NCI-H2227 treated with DMSO at 0.1 percent for 48 hours (cell line): ENCODE results near the gene GYPE.
"Not testable (repeated sequence)": the region's sequence is repeated elsewhere in the genome, so short reads cannot be mapped to it uniquely, and the experiment has no call there.

Experiments
- DNase-seq: peaks from one replicate; lab custom pipeline; 2025; lab: John Stamatoyannopoulos, UW

Gene GYPE

GRCh38 chr4:143905440-143905839 is at the start of gene GYPE:
Gene GYPE (minus strand): TSS chr4:143905559. CDS start chr4:143905507, 52 bp downstream.
- not testable (repeated sequence) for DNase-seq

GRCh38 chr4:143951458-143951972 is 46.2 kb upstream of the GYPE start:
- DNase-seq = not testable (repeated sequence)

GRCh38 chr4:143950967-143951366 is 45.6 kb upstream of the GYPE start:
- not testable (repeated sequence) for DNase-seq

GRCh38 chr4:143950185-143950584 is 44.8 kb upstream of the GYPE start:
- DNase-seq = not testable (repeated sequence)

GRCh38 chr4:143947493-143947892 is 42.1 kb upstream of the GYPE start:
- DNase-seq = not testable (repeated sequence)

- DNase-seq = not testable (repeated sequence)
These were observed 35.3 kb upstream of the GYPE start for GRCh38 chr4:143940708-143941107.

- no peak for DNase-seq
These were observed 34.2 kb upstream of the GYPE start for GRCh38 chr4:143939528-143939927.

- not testable (repeated sequence) for DNase-seq
These were observed 33.5 kb upstream of the GYPE start for GRCh38 chr4:143938890-143939289.

GRCh38 chr4:143921181-143921580 is 15.8 kb upstream of the GYPE start:
- no peak for DNase-seq

- DNase-seq = not testable (repeated sequence)
These were observed 11.1 kb upstream of the GYPE start for GRCh38 chr4:143916485-143916884.

- not testable (repeated sequence) for DNase-seq
These were observed 7.1 kb upstream of the GYPE start for GRCh38 chr4:143912478-143912877.

- DNase-seq = not testable (repeated sequence)
These were observed 6.4 kb upstream of the GYPE start for GRCh38 chr4:143911528-143912417.

GRCh38 chr4:143910906-143911305 is 5.5 kb upstream of the GYPE start:
- DNase-seq = not testable (repeated sequence)

- not testable (repeated sequence) for DNase-seq
These were observed 2.5 kb upstream of the GYPE start for GRCh38 chr4:143907811-143908210.

GRCh38 chr4:143904431-143904830 is 928 bp downstream of the GYPE start:
- not testable (repeated sequence) for DNase-seq

- DNase-seq = not testable (repeated sequence)
These were observed 15.0 kb downstream of the GYPE start for GRCh38 chr4:143890323-143890722.

GRCh38 chr4:143888189-143888588 is 17.2 kb downstream of the GYPE start:
- not testable (repeated sequence) for DNase-seq

GRCh38 chr4:143884965-143885364 is 20.4 kb downstream of the GYPE start:
- not testable (repeated sequence) for DNase-seq

- DNase-seq = no peak
These were observed 21.8 kb downstream of the GYPE start for GRCh38 chr4:143883529-143883928.

GRCh38 chr4:143882892-143883291 is 22.5 kb downstream of the GYPE start:
- DNase-seq = no peak

- DNase-seq = not testable (repeated sequence)
These were observed 25.8 kb downstream of the GYPE start for GRCh38 chr4:143879561-143879960.

GRCh38 chr4:143875357-143875756 is 30.0 kb downstream of the GYPE start:
- not testable (repeated sequence) for DNase-seq
